ENCODE data around the gene PLPPR2.
"Not testable (repeated sequence)": the region's sequence is repeated elsewhere in the genome, so short reads cannot be mapped to it uniquely, and the experiment has no call there.

DNA sequence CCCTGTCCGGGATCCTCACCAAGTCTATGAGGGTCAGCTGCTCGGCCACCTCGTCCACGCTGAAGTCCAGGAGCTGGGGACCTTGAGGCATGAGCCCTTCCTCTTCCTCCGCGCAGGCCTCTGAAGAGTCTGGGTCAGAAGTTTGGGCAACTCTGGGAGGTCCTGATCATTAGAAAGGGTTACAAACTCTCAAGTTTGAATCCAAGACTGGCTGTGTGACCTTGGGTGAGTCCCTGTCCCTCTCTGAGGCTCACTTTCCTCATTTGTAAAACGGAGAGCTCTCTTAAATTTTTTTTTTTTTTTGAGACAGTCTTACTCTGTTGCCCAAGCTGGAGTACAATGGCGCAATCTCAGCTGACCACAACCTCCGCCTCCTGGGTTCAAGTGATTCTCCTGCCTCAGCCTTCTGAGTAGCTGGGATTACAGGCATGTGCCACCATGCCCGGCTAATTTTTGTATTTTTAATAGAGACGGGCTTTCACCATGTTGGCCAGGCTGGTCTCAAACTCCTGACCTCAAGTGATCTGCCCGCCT is 51.5 kb downstream of the PLPPR2 start:
- TF ChIP-seq EZH2 (IDR thresholded peaks at IDR 0.05; ENCODE audit: borderline replicate concordance); EZH2phosphoT487 (IDR thresholded peaks at IDR 0.05; ENCODE audit: low read depth, severe bottlenecking, unreplicated experiment): not testable (repeated sequence)
- TF ChIP-seq, protein P1, sequence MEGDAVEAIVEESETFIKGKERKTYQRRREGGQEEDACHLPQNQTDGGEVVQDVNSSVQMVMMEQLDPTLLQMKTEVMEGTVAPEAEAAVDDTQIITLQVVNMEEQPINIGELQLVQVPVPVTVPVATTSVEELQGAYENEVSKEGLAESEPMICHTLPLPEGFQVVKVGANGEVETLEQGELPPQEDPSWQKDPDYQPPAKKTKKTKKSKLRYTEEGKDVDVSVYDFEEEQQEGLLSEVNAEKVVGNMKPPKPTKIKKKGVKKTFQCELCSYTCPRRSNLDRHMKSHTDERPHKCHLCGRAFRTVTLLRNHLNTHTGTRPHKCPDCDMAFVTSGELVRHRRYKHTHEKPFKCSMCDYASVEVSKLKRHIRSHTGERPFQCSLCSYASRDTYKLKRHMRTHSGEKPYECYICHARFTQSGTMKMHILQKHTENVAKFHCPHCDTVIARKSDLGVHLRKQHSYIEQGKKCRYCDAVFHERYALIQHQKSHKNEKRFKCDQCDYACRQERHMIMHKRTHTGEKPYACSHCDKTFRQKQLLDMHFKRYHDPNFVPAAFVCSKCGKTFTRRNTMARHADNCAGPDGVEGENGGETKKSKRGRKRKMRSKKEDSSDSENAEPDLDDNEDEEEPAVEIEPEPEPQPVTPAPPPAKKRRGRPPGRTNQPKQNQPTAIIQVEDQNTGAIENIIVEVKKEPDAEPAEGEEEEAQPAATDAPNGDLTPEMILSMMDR (IDR thresholded peaks at IDR 0.05; ENCODE audit: poor library complexity), result not testable (repeated sequence)

All from hepatocyte (in vitro differentiated cells).